GM19467 (cell line): Measurements from ENCODE around the gene MINDY4B.

Source experiments
- ATAC-seq: cut with Tn5 transposase; IDR thresholded peaks from one replicate; pipeline ENCODE4 v1.9.1; 2021; ENCODE audit warnings: mild to moderate bottlenecking, moderate library complexity; ENCODE audit not compliant: unreplicated experiment

The MINDY4B gene

GRCh38 chr3:150848864-150849263 lies 56.4 kb downstream of the MINDY4B start:
- no peak for ATAC-seq

GRCh38 chr3:150847433-150847832 lies 57.8 kb downstream of the MINDY4B start:
- no peak for ATAC-seq

DNA sequence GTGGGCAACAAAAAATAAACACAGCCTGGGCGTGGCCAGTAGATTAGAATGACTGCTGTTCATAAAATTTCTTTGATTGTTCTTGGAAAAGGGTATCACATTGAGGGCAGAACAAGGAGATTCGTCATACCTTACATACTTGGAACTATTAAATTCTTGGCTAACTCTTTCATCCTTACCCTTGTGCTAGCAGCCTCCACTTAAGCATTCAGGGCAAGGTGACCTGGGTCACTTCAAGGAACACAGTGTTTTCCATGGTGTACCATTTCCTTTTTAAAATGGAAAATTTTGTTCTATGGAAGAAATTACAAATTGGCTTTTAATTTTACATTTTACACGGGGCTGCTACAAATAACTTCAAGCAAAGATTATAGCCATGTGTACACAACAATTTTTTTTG lies 60.8 kb downstream of the MINDY4B start:
- ATAC-seq: no peak

- no peak for ATAC-seq
Observed at GRCh38 chr3:150843241-150843640, 62.0 kb downstream of the MINDY4B start.

GRCh38 chr3:150840802-150841515 lies 64.3 kb downstream of the MINDY4B start:
- no peak for ATAC-seq

GRCh38 chr3:150830745-150831144 lies 74.5 kb downstream of the MINDY4B start:
- no peak for ATAC-seq

DNA sequence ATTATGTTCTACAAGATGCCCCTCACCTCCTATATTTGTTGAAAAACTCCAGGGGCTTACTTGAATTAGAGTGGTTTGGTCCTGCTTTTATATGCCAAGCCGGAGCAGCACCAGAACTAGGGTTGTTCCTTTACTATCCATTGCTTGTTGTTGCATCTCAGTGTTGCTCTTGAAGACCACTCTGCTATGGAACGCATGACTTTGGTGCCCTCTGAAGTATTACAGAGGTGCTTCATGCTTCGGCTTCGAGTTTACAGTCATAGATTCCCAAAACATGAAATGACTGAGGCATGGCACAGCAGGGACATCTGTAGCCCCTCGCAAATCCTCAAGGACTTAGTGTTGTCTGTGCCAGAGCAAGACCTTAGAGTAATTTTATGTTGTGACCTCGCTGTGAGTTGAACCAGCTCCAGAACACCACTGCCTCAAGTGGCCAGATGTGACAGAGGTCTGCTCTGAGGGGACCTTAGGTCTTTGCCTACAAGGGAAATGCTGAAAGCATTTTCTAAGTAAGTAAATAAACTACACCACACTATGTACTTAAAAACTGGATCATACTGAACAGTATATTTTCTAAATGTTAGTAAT lies 75.1 kb downstream of the MINDY4B start:
- ATAC-seq: no peak

DNA sequence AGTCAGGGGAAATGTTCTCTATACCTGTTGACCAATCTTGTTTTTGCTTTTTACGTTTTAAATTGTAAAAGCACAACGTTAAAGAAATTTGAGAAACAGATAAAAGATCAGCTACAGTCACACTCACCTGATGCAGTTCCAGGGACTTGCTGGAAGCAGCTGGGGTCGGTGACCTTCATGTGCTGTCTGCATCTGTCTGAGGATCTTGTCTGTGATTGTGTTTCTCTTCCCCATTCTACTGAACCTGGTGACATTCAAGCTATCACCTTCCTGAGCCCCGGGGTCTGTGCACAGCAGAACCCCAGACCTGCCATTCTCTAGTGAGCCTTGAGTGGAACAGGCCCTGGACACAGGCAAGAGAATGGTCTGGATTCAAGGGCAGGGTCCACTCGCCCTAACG lies 75.8 kb downstream of the MINDY4B start:
- no peak for ATAC-seq

GRCh38 chr3:150828997-150829396 lies 76.2 kb downstream of the MINDY4B start:
- ATAC-seq: no peak

DNA sequence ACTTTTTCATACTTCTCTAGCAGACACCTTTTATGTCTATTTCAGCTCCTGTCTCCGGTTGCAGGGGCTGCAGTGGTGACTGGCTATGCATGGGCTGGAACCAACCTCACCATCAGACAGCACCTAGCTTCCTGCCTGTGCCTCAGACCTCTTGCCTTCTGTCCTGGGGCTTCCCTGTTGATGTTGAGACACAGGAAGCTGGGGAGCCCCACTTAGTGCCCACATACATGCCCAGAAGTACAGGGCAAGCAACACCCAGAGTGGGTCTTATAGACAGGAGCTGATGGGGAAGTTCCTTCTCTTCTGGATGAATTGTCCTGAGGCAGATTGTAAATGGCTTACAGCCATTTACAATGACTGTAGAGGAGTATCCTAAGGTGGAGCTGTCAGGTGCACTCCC lies 77.0 kb downstream of the MINDY4B start:
- no peak for ATAC-seq

DNA sequence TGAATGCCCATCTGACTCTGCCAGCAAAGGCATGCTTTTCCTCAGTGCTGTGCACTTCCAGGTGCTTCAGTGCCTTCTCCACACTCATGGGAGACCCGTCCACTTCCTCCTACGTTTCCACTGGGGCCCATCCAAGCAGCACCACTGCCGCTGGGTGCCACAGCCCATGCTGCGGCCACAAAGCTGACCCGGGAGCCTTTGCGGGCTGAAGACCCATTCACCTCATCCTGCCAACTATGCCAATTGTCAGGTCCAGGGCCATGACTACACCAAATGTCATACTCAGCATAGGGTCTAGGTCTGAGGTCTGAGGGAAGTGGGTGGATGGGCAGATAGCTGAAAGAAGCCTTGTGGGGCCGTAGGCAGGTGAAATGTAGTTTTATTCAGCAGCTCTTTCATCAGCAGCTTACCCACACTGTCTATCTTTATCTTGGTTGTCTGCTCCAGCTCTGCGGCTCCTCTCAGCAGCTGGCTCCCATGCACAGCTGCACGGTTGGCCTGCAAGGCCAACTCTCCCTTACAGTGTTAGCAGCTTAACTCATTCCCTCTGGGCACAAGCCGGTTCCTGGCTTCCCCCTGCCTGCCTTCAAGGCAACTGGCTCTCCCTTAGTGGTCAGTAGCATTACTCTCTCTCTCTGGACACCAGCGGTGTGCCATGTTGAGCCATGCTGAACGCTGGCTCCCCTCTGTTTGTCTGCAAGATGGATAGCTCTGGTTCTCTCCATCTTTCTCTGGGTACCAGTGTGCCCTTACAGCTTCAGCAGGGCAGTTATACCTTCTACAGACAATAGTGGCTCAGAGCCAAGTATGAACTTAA lies 78.6 kb downstream of the MINDY4B start:
- ATAC-seq: no peak

- ATAC-seq: no peak
Observed at GRCh38 chr3:150825916-150826377, 79.3 kb downstream of the MINDY4B start.

DNA sequence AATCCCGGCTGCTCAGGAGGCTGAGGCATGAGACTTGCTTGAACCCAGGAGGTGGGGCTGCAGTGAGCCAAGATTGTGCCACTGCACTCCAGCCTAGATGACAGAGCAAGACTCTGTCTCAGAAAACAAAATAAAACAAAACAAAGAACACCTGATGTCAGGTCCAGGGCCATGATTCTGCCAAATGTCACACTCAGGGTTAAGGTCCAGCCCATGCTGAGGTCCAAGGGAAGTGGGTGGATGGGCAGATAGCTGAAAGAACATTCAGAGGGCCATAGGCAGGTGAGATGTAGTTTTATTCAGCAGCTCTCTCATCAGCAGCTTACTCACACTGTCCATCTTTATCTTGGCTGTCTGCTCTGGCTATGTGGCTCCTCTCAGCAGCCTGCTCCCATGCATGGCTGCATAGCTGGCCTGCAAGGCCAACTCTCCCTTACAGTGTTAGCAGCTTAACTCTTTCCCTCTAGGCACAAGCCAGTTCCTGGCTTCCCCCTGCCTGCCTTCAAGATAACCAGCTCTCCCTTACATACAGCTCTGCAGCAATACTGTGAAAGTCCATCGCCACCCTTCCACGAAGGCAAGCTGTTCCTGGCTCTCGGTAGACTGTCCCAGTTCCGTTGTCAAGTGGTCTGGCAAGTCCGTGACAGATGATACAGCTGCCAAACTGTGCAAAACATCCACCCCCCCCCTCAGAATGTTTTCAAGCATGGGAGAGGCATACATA lies 79.9 kb downstream of the MINDY4B start:
- no peak for ATAC-seq

GRCh38 chr3:150823277-150823676 lies 82.0 kb downstream of the MINDY4B start:
- ATAC-seq: no peak

GRCh38 chr3:150822636-150823035 lies 82.6 kb downstream of the MINDY4B start:
- ATAC-seq: no peak
